Duodenal mucosa (tissue), 2 donors: ENCODE measurements around the gene ZFAND2B.

Source experiments
- H3K27ac ChIP-seq: one replicate; pipeline ENCODE4 v1.7.0; 2013; ENCODE audit warnings: low read depth, low read length
- H3K27me3 ChIP-seq, 2 donors: one replicate each; pipeline ENCODE4 v1.7.0; 2013; ENCODE audit warnings: low read length in 2 of 2, control low read depth in 1 of 2; ENCODE audit not compliant: insufficient read depth in 2 of 2, control insufficient read depth in 1 of 2
- H3K36me3 ChIP-seq, 2 donors: one replicate each; pipeline ENCODE4 v1.7.0; 2013; ENCODE audit warnings: low read length in 2 of 2, control low read depth in 1 of 2; ENCODE audit not compliant: insufficient read depth in 2 of 2, control insufficient read depth in 1 of 2
- H3K4me1 ChIP-seq, 2 donors: one replicate each; pipeline ENCODE4 v1.7.0; 2013; ENCODE audit warnings: low read length in 2 of 2, control low read depth in 1 of 2; ENCODE audit not compliant: insufficient read depth in 2 of 2, control insufficient read depth in 1 of 2
- H3K4me3 ChIP-seq, 2 donors: one replicate each; pipeline ENCODE4 v1.7.0; 2013; ENCODE audit warnings: low read length in 2 of 2, low read depth in 1 of 2
- H3K9ac ChIP-seq, 2 donors: one replicate each; pipeline ENCODE4 v1.7.0; 2013; ENCODE audit warnings: low read length in 2 of 2, low read depth in 1 of 2
- H3K9me3 ChIP-seq, 2 donors: one replicate each; pipeline ENCODE4 v1.7.0; 2013; ENCODE audit warnings: low read length in 2 of 2, control low read depth in 1 of 2; ENCODE audit not compliant: control insufficient read depth in 1 of 2

ZFAND2B gene

DNA sequence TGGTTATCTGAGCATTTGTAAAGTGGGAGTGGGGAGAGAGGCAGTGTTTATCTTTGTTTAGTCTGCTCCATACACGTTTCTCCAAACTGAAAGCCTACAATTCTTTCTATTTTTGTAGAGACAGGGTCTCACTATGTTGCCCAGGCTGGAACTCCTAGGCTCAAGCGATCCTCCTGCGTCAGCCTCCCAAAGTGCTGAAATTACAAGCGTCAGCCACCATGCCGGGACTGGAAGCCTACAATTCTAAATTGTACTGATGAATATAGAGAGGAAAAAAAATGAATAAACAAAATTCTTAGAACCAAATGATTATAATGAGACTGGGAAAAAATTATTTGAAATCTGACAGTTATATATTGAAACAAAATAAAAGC lies 1.4 kb upstream of the ZFAND2B start:
- H3K9me3 ChIP-seq = no peaks in the 10 kb centered on the region
- peaks cover 19 to 26% of the 10 kb centered on the region in 2 donors for H3K4me1 ChIP-seq
- no peak overlapping the region for H3K27ac ChIP-seq
- no peaks in the 10 kb centered on the region for H3K27me3 ChIP-seq
- H3K9ac ChIP-seq = no peak overlapping the region
- H3K36me3 ChIP-seq = peaks cover 0 to 19% of the 10 kb centered on the region in 2 donors
- H3K4me3 ChIP-seq = no peak overlapping the region

- Histone ChIP-seq H3K27ac (peak overlapping the region; percentile 94), H3K9me3 (no peaks in the 10 kb centered on the region), H3K36me3 (peaks cover 0 to 25% of the 10 kb centered on the region in 2 donors), H3K4me1 (peaks cover 19 to 26% of the 10 kb centered on the region in 2 donors), H3K4me3 (peak overlapping the region; percentile 75 to 85), H3K27me3 (no peaks in the 10 kb centered on the region), H3K9ac (peak overlapping the region; percentile 61 to 93)
These were observed 628 bp upstream of the ZFAND2B start for GRCh38 chr2:219205981-219206327.

DNA sequence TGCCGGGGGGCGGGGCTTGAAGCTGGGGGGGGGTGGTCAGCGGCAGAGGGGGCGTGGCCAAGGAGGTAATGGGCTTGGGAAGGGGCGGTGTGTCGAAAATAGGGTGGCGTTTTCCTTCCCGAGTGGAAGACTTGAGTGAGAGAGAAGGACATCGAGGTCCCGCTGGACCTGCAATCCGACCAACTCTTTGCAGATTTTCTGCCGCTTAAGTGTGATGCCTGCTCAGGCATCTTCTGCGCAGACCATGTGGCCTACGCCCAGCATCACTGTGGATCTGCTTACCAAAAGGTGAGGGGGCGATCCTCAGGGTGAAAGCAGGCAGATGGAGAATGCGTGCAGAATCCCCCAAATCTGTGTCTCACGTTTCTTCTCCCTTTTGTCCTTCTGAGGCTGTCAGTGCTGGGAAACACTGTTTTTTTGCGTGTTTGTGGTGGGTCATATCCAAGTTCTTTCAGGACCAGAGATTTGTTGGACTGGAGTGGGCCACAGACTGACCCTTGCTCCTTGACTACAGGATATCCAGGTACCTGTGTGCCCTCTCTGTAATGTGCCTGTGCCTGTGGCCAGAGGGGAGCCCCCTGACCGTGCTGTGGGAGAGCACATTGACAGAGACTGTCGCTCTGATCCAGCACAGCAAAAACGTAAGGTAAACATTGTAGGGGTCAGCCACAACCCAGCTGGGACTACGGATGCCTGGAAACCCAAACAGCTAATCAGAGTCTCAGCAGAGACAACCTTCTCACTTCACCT lies 727 bp downstream of the ZFAND2B start:
- H3K4me3 ChIP-seq = peak overlapping the region; percentile 75 to 79
- H3K9ac ChIP-seq = peak overlapping the region; percentile 51 to 93
- H3K27me3 ChIP-seq = no peaks in the 10 kb centered on the region

DNA sequence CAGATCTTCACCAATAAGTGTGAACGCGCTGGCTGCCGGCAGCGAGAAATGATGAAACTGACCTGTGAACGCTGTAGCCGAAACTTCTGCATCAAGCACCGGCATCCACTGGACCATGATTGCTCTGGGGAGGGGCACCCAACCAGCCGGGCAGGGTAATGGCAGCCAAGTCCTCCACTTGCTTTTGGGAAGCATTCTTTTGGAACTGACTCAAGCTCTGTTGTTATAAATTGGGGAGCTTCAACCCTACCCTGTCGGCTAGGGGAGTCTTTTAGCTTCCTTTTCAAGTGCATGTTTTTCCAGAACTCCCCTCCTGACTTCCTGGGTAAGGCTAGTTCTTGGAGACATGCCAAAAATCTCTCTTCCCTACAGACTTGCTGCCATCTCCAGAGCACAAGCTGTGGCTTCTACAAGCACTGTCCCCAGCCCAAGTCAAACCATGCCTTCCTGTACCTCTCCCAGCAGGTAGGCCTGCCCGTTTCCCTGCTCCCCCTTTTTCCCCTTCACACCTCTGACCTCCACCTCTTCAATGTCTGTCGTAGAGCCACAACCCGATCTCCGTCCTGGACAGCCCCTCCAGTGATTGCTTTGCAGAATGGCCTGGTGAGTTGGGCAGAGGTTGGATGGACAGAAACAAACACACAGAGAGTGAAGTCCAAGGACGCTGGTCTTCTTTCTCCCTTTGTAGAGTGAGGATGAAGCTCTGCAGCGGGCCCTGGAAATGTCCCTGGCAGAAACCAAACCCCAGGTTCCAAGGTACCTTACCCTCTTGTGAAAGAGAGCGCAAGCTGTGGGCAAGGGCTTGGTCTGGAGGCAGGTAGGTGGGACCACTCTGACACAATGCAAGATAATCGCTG lies 1.5 kb downstream of the ZFAND2B start:
- Histone ChIP-seq H3K36me3 (peaks cover 0 to 31% of the 10 kb centered on the region in 2 donors), H3K27me3 (no peaks in the 10 kb centered on the region), H3K27ac (no peak overlapping the region), H3K4me1 (peaks cover 19 to 26% of the 10 kb centered on the region in 2 donors), H3K9ac (peak overlapping the region; percentile 51 to 93), H3K4me3 (peak overlapping the region in 1 of 2 donors; percentile 75), H3K9me3 (no peaks in the 10 kb centered on the region)

More for the DNA sequence above, 727 bp downstream of the ZFAND2B start:
- Histone ChIP-seq H3K4me1 (peaks cover 19 to 26% of the 10 kb centered on the region in 2 donors), H3K36me3 (peaks cover 0 to 25% of the 10 kb centered on the region in 2 donors), H3K9me3 (no peaks in the 10 kb centered on the region), H3K27ac (peak overlapping the region; percentile 94)

DNA sequence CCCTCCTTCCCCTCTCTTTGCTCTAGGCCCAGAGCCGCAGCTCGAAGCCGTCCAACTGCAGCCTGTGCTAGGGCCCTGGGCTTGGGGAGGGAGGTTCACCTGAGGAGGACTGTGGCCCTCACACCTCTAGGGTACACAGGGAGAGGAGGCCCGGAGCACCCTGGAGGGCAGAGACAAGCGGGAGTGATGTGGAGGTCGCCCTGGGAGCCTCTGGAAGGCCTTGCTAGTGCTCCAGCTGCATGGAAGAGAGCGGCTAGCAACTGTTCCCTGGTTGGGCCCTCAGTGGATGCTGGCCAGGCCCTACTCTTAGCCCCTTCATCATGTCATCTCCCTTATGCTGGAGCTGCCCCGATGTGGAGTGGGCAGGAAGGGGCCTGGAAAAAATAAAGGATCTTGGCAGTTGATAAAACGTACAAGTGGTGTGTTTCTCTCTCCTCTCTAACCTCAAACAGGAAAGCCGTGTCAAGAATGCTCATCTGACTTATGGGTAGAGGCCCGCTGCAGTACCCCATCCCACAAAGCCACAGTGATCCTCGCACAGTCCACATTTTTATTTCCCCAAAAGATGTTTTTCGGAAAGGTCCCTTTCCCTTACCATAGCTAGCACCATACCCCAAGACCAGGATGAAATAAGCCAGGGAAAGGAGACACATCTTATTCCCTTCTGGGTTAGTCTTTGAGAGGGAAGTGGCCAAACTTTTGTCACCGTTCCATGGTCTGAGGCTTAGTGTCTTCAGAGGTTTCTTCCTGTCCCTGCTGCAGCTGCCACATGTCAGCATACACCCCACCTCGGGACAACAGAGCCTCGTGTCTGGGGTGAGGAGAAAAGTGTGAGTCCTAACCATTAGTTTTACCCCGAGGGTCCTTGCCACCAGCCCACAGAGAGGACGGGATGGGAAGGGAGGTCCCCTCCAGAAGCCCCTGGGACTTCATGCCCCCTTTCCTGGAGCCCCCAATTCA lies 2.9 kb downstream of the ZFAND2B start:
- H3K36me3 ChIP-seq = peaks cover 5 to 45% of the 10 kb centered on the region in 2 donors
- H3K27me3 ChIP-seq = no peaks in the 10 kb centered on the region
- no peaks in the 10 kb centered on the region for H3K9me3 ChIP-seq
- no peak overlapping the region for H3K9ac ChIP-seq
- H3K27ac ChIP-seq = no peak overlapping the region
- no peak overlapping the region for H3K4me3 ChIP-seq
- H3K4me1 ChIP-seq = peaks cover 19 to 26% of the 10 kb centered on the region in 2 donors

DNA sequence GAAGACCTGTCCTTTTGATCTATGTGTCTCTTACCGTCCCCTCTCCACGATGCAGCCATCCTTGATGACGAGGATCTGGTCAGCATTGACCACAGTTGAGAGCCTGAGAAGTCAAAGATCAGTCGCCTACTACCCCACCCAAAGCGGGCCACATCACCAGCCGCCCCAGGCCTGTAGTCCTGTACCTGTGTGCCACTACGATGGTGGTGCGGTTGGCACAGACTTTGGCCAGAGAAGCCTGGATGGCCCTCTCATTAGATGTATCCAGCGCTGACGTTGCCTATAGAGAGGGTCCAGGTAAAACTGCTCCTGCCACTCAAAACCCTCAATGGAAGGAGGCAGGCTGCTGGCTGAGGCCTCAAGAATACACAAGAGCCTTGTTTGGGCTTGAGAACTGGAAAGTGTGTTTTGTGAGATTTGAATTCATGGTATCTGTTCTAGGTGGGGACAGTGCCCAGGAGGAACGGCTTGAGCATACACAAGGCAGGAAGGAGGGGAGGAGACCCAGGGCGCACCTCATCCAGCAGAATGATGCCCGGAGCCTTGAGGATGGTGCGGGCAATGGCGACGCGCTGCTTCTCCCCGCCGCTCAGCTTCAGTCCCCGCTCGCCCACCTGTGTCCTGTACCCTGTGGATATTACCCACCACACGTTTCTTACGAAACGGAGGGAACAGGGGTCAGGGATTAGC lies 3.8 kb downstream of the ZFAND2B start:
- H3K36me3 ChIP-seq = peaks cover 9 to 51% of the 10 kb centered on the region in 2 donors
- H3K4me3 ChIP-seq = no peak overlapping the region
- peaks cover 19 to 26% of the 10 kb centered on the region in 2 donors for H3K4me1 ChIP-seq
- H3K9me3 ChIP-seq = no peaks in the 10 kb centered on the region
- no peak overlapping the region for H3K9ac ChIP-seq
- H3K27me3 ChIP-seq = no peaks in the 10 kb centered on the region
- no peak overlapping the region for H3K27ac ChIP-seq

- Histone ChIP-seq H3K36me3 (peaks cover 9 to 51% of the 10 kb centered on the region in 2 donors), H3K27ac (no peak overlapping the region), H3K9ac (no peak overlapping the region), H3K4me3 (no peak overlapping the region), H3K9me3 (no peaks in the 10 kb centered on the region), H3K4me1 (peaks cover 18 to 22% of the 10 kb centered on the region in 2 donors), H3K27me3 (no peaks in the 10 kb centered on the region)
These were observed 4.3 kb downstream of the ZFAND2B start for GRCh38 chr2:219210886-219211362.

DNA sequence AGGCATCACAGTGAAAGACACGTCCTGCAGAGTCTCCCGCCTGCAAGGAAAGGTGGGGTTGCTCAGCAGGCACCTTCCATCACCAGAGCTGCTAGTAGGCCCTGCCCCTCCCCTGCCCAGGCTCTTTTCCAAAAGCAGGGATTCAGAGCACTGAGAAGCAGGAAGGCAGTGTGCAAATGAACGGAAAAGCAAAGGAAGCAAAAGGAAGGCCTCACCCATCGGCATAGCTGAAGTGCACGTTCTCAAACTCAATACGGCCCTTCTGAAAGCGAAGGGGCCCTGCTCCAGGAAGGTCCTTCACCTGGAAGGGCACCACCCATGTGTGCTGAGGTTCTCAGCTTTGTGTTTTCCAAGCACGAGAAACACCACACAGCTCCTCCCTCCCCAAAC lies 6.4 kb downstream of the ZFAND2B start:
- Histone ChIP-seq H3K27ac (no peak overlapping the region), H3K4me1 (peaks cover 9 to 17% of the 10 kb centered on the region in 2 donors), H3K36me3 (peaks cover 9 to 50% of the 10 kb centered on the region in 2 donors), H3K4me3 (no peak overlapping the region), H3K9me3 (no peaks in the 10 kb centered on the region), H3K27me3 (no peaks in the 10 kb centered on the region), H3K9ac (no peak overlapping the region)

DNA sequence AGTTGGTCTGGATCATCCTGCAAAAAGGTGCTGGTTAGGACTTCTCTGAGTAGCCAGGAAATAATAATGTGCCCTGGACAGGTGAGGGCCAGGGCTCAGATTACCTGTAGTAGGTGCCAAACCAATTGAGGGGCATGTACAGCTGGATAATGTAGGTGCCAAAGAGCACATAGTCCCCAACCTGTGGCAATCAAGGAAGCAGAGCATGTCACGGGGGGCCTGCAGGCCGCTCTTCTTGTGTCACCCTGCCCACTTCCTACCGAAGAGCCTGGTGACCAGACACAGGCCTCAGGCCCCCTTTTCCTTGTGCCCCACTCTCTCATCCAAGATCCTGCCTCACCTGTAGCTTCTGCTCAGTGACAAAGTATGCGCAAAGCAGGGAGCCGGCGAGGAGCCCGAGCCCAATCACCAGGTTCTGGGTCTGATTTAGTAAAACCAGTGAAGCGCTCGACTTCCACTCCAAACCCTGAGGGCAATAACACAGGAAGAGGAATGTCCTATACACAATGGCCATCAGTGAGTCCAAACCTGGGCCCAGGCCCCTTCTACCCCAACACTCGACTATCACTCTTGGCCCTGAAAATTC lies 7.0 kb downstream of the ZFAND2B start:
- peaks cover 9 to 44% of the 10 kb centered on the region in 2 donors for H3K36me3 ChIP-seq
- H3K27ac ChIP-seq = no peak overlapping the region
- no peaks in the 10 kb centered on the region for H3K27me3 ChIP-seq
- H3K4me1 ChIP-seq = peaks cover 9 to 17% of the 10 kb centered on the region in 2 donors
- H3K9ac ChIP-seq = no peak overlapping the region
- no peaks in the 10 kb centered on the region for H3K9me3 ChIP-seq
- no peak overlapping the region for H3K4me3 ChIP-seq
